Measurements from ENCODE around the gene MSRB1.

The MSRB1 gene

GRCh38 chr16:1917056-1917664 is 25.8 kb downstream of the MSRB1 start:
- Histone ChIP-seq H2BK12ac (ENCODE audit: low read length) (no peak overlapping the region), H3K9me3 (replicated peaks in 1 of 2; ENCODE audit: control insufficient read depth in 2 of 2, insufficient read depth in 1 of 2, low read depth in 1 of 2, low read length in 2 of 2) (no peaks in the 10 kb centered on the region), H2BK5ac (ENCODE audit: low read length) (no peak overlapping the region), H3K4me1 (ENCODE audit: control insufficient read depth in 2 of 2, insufficient read depth in 1 of 2, low read depth in 1 of 2, low read length in 2 of 2) (peaks cover 18 to 40% of the 10 kb centered on the region in 2 donors), H3K27me3 (ENCODE audit: control insufficient read depth in 3 of 3, insufficient read depth in 3 of 3, low read depth in 1 of 3, low read length in 3 of 3) (peaks cover 26 to 87% (median 46%) of the 10 kb centered on the region in 3 experiments), H2BK15ac (ENCODE audit: low read length) (peak overlapping the region; percentile 6), H3K4ac (ENCODE audit: low read length) (no peak overlapping the region), H4K91ac (ENCODE audit: low read depth, low read length, poor library complexity) (no peak overlapping the region), H2AK5ac (ENCODE audit: low read depth, low read length) (peak overlapping the region; percentile 16), H2AFZ (ENCODE audit: low read length) (no peak overlapping the region), H3K36me3 (replicated peaks in 1 of 2; ENCODE audit: control insufficient read depth in 2 of 2, insufficient read depth in 2 of 2, low read length in 2 of 2) (no peaks in the 10 kb centered on the region), H2BK120ac (ENCODE audit: low read depth, low read length) (no peak overlapping the region), H3K14ac (ENCODE audit: low read length) (no peak overlapping the region), H3K9ac (ENCODE audit: low read depth, low read length, poor library complexity) (no peak overlapping the region), H4K8ac (ENCODE audit: low read depth, low read length) (no peak overlapping the region), H3K23ac (ENCODE audit: low read depth, low read length, poor library complexity) (peak overlapping the region; percentile 82), H3K4me3 (ENCODE audit: low read length in 2 of 2) (no peak overlapping the region), H3K4me2 (ENCODE audit: insufficient read depth, low read length, poor library complexity, severe bottlenecking) (peak overlapping the region; percentile 89), H3K79me1 (ENCODE audit: low read depth, low read length) (peaks cover 5% of the 10 kb centered on the region), H3K27ac (replicated peaks; ENCODE audit: low read length) (no peak overlapping the region), H3K18ac (ENCODE audit: low read length) (peak overlapping the region; percentile 78)
- DNase-seq (ENCODE audit: low spot score) = no peak
- WGBS, 2 donors (ENCODE audit: extremely low coverage in 2 of 2, insufficient read length in 2 of 2, insufficient replicate concordance in 1 of 2) = no CpG with 5 or more reads among the region's 22 CpGs

- Histone ChIP-seq H3K14ac (ENCODE audit: low read length) (no peak overlapping the region), H2AK5ac (ENCODE audit: low read depth, low read length) (peak overlapping the region; percentile 85), H3K4me1 (ENCODE audit: control insufficient read depth in 2 of 2, insufficient read depth in 1 of 2, low read depth in 1 of 2, low read length in 2 of 2) (peaks cover 18 to 40% of the 10 kb centered on the region in 2 donors), H3K4me2 (ENCODE audit: insufficient read depth, low read length, poor library complexity, severe bottlenecking) (no peak overlapping the region), H3K18ac (ENCODE audit: low read length) (no peak overlapping the region), H3K9ac (ENCODE audit: low read depth, low read length, poor library complexity) (no peak overlapping the region), H2BK15ac (ENCODE audit: low read length) (no peak overlapping the region), H4K8ac (ENCODE audit: low read depth, low read length) (no peak overlapping the region), H2BK5ac (ENCODE audit: low read length) (no peak overlapping the region), H2BK120ac (ENCODE audit: low read depth, low read length) (no peak overlapping the region), H3K4ac (ENCODE audit: low read length) (no peak overlapping the region), H4K91ac (ENCODE audit: low read depth, low read length, poor library complexity) (no peak overlapping the region), H3K27ac (replicated peaks; ENCODE audit: low read length) (no peak overlapping the region), H3K23ac (ENCODE audit: low read depth, low read length, poor library complexity) (no peak overlapping the region), H3K79me1 (ENCODE audit: low read depth, low read length) (peaks cover 5% of the 10 kb centered on the region), H3K27me3 (ENCODE audit: control insufficient read depth in 3 of 3, insufficient read depth in 3 of 3, low read depth in 1 of 3, low read length in 3 of 3) (peaks cover 26 to 89% (median 45%) of the 10 kb centered on the region in 3 experiments), H3K9me3 (replicated peaks in 1 of 2; ENCODE audit: control insufficient read depth in 2 of 2, insufficient read depth in 1 of 2, low read depth in 1 of 2, low read length in 2 of 2) (no peaks in the 10 kb centered on the region), H2AFZ (ENCODE audit: low read length) (no peak overlapping the region), H3K36me3 (replicated peaks in 1 of 2; ENCODE audit: control insufficient read depth in 2 of 2, insufficient read depth in 2 of 2, low read length in 2 of 2) (no peaks in the 10 kb centered on the region), H3K4me3 (ENCODE audit: low read length in 2 of 2) (no peak overlapping the region), H2BK12ac (ENCODE audit: low read length) (no peak overlapping the region)
- no peak for DNase-seq (ENCODE audit: low spot score)
- no CpG with 5 or more reads among the region's 5 CpGs for WGBS, 2 donors (ENCODE audit: extremely low coverage in 2 of 2, insufficient read length in 2 of 2, insufficient replicate concordance in 1 of 2)
Measured at GRCh38 chr16:1916640-1916990, 26.4 kb downstream of the MSRB1 start.

- no peak overlapping the region for H2AFZ ChIP-seq (ENCODE audit: low read length)
Measured at GRCh38 chr16:1915732-1916639, 27.0 kb downstream of the MSRB1 start.

GRCh38 chr16:1914988-1915387 is 28.0 kb downstream of the MSRB1 start:
- Histone ChIP-seq H3K79me1 (ENCODE audit: low read depth, low read length) (peaks cover 5% of the 10 kb centered on the region), H3K27ac (replicated peaks; ENCODE audit: low read length) (no peak overlapping the region), H2BK12ac (ENCODE audit: low read length) (no peak overlapping the region), H3K9me3 (replicated peaks in 1 of 2; ENCODE audit: control insufficient read depth in 2 of 2, insufficient read depth in 1 of 2, low read depth in 1 of 2, low read length in 2 of 2) (no peaks in the 10 kb centered on the region), H2AFZ (ENCODE audit: low read length) (no peak overlapping the region), H3K36me3 (replicated peaks in 1 of 2; ENCODE audit: control insufficient read depth in 2 of 2, insufficient read depth in 2 of 2, low read length in 2 of 2) (no peaks in the 10 kb centered on the region), H2BK5ac (ENCODE audit: low read length) (peak overlapping the region; percentile 87), H3K18ac (ENCODE audit: low read length) (peak overlapping the region; percentile 60), H3K4me2 (ENCODE audit: insufficient read depth, low read length, poor library complexity, severe bottlenecking) (no peak overlapping the region), H3K27me3 (ENCODE audit: control insufficient read depth in 3 of 3, insufficient read depth in 3 of 3, low read depth in 1 of 3, low read length in 3 of 3) (peaks cover 22 to 75% (median 33%) of the 10 kb centered on the region in 3 experiments), H3K4ac (ENCODE audit: low read length) (no peak overlapping the region), H3K4me3 (ENCODE audit: low read length in 2 of 2) (no peak overlapping the region), H3K23ac (ENCODE audit: low read depth, low read length, poor library complexity) (no peak overlapping the region), H2BK15ac (ENCODE audit: low read length) (peak overlapping the region; percentile 92), H4K91ac (ENCODE audit: low read depth, low read length, poor library complexity) (no peak overlapping the region), H2BK120ac (ENCODE audit: low read depth, low read length) (no peak overlapping the region), H3K14ac (ENCODE audit: low read length) (no peak overlapping the region), H3K9ac (ENCODE audit: low read depth, low read length, poor library complexity) (no peak overlapping the region), H3K4me1 (ENCODE audit: control insufficient read depth in 2 of 2, insufficient read depth in 1 of 2, low read depth in 1 of 2, low read length in 2 of 2) (peaks cover 12 to 39% of the 10 kb centered on the region in 2 donors), H4K8ac (ENCODE audit: low read depth, low read length) (no peak overlapping the region), H2AK5ac (ENCODE audit: low read depth, low read length) (peak overlapping the region; percentile 92)
- WGBS, 2 donors (ENCODE audit: extremely low coverage in 2 of 2, insufficient read length in 2 of 2, insufficient replicate concordance in 1 of 2) = no CpG with 5 or more reads among the region's 8 CpGs
- DNase-seq (ENCODE audit: low spot score) = no peak

More at GRCh38 chr16:1915732-1916639, 27.0 kb downstream of the MSRB1 start:
- Histone ChIP-seq H3K23ac (ENCODE audit: low read depth, low read length, poor library complexity) (no peak overlapping the region), H3K36me3 (replicated peaks in 1 of 2; ENCODE audit: control insufficient read depth in 2 of 2, insufficient read depth in 2 of 2, low read length in 2 of 2) (no peaks in the 10 kb centered on the region), H3K27me3 (ENCODE audit: control insufficient read depth in 3 of 3, insufficient read depth in 3 of 3, low read depth in 1 of 3, low read length in 3 of 3) (peaks cover 26 to 85% (median 41%) of the 10 kb centered on the region in 3 experiments), H2BK15ac (ENCODE audit: low read length) (peak overlapping the region; percentile 8), H3K14ac (ENCODE audit: low read length) (no peak overlapping the region), H3K4me2 (ENCODE audit: insufficient read depth, low read length, poor library complexity, severe bottlenecking) (no peak overlapping the region), H3K9me3 (replicated peaks in 1 of 2; ENCODE audit: control insufficient read depth in 2 of 2, insufficient read depth in 1 of 2, low read depth in 1 of 2, low read length in 2 of 2) (no peaks in the 10 kb centered on the region), H3K18ac (ENCODE audit: low read length) (peak overlapping the region; percentile 84), H3K4me1 (ENCODE audit: control insufficient read depth in 2 of 2, insufficient read depth in 1 of 2, low read depth in 1 of 2, low read length in 2 of 2) (peaks cover 15 to 40% of the 10 kb centered on the region in 2 donors), H3K4me3 (ENCODE audit: low read length in 2 of 2) (no peak overlapping the region), H3K27ac (replicated peaks; ENCODE audit: low read length) (no peak overlapping the region), H2AK5ac (ENCODE audit: low read depth, low read length) (peak overlapping the region; percentile 85), H4K8ac (ENCODE audit: low read depth, low read length) (no peak overlapping the region), H3K79me1 (ENCODE audit: low read depth, low read length) (peaks cover 5% of the 10 kb centered on the region), H2BK5ac (ENCODE audit: low read length) (no peak overlapping the region), H4K91ac (ENCODE audit: low read depth, low read length, poor library complexity) (no peak overlapping the region), H2BK12ac (ENCODE audit: low read length) (peak overlapping the region; percentile 68), H2BK120ac (ENCODE audit: low read depth, low read length) (no peak overlapping the region), H3K9ac (ENCODE audit: low read depth, low read length, poor library complexity) (no peak overlapping the region), H3K4ac (ENCODE audit: low read length) (no peak overlapping the region)
- no peak for DNase-seq (ENCODE audit: low spot score)
- WGBS, 2 donors (ENCODE audit: extremely low coverage in 2 of 2, insufficient read length in 2 of 2, insufficient replicate concordance in 1 of 2) = no CpG with 5 or more reads among the region's 25 CpGs
